Neural progenitor cell (in vitro differentiated cells): ENCODE data around the gene MAP4K5. TPM values are rescaled to one million over a fixed set of nuclear protein-coding genes. Genes with fewer than 3 reads are reported as not detected.

Experiments
- DNase-seq: peaks from one replicate; pipeline ENCODE4 v3.0.0-alpha.2; 2016; ENCODE audit warnings: low spot score
- H2AFZ ChIP-seq: fragments of 200-600 bp; sonication (generic); replicated peaks from 2 replicates; pipeline ENCODE4 v1.6.1; 2016; ENCODE audit warnings: antibody characterized with exemption
- H3F3A ChIP-seq: fragments of 200-600 bp; sonication (generic); 2 replicates; pipeline ENCODE4 v1.6.1; 2016; ENCODE audit warnings: antibody characterized with exemption, low read depth
- H3K27ac ChIP-seq: fragments of 200-600 bp; sonication (generic); 2 replicates; pipeline ENCODE4 v1.5.1; 2016; ENCODE audit warnings: mild to moderate bottlenecking
- H3K27me3 ChIP-seq: fragments of 200-600 bp; sonication (generic); 2 replicates; pipeline ENCODE4 v1.6.1; 2016; ENCODE audit warnings: mild to moderate bottlenecking, moderate library complexity
- H3K36me3 ChIP-seq: fragments of 200-600 bp; sonication (generic); 2 replicates; pipeline ENCODE4 v1.5.1; 2016
- H3K4me1 ChIP-seq: fragments of 200-600 bp; sonication (generic); 2 replicates; pipeline ENCODE4 v1.6.1; 2016; ENCODE audit warnings: mixed run types
- H3K4me2 ChIP-seq: fragments of 200-600 bp; sonication (generic); 2 replicates; pipeline ENCODE4 v1.6.1; 2016
- H3K4me3 ChIP-seq: fragments of 200-600 bp; sonication (generic); 2 replicates; pipeline ENCODE4 v1.5.1; 2016
- H3K79me2 ChIP-seq: fragments of 200-600 bp; sonication (generic); 2 replicates; pipeline ENCODE4 v1.6.1; 2016; ENCODE audit warnings: low read depth
- H3K9ac ChIP-seq: fragments of 200-600 bp; sonication (generic); 2 replicates; pipeline ENCODE4 v1.6.1; 2016
- H3K9me3 ChIP-seq: fragments of 200-600 bp; sonication (generic); 2 replicates; pipeline ENCODE4 v1.5.1; 2016; ENCODE audit warnings: low read depth
- H4K20me1 ChIP-seq: fragments of 200-600 bp; sonication (generic); 2 replicates; pipeline ENCODE4 v1.6.1; 2016; ENCODE audit warnings: low read depth
- H3K27ac Mint-ChIP-seq: 3 replicates; pipeline ENCODE4 v1.8.0; 2021; ENCODE audit warnings: mixed read lengths
- H3K27me3 Mint-ChIP-seq: 2 replicates; pipeline ENCODE4 v1.8.0; 2022; ENCODE audit warnings: low read depth, mild to moderate bottlenecking, inconsistent platforms, moderate library complexity, mixed read lengths; ENCODE audit not compliant: insufficient read depth
- H3K36me3 Mint-ChIP-seq: 3 replicates; pipeline ENCODE4 v1.8.0; 2021; ENCODE audit warnings: mixed read lengths
- H3K4me1 Mint-ChIP-seq: 3 replicates; pipeline ENCODE4 v1.8.0; 2021; ENCODE audit warnings: mixed read lengths
- H3K4me3 Mint-ChIP-seq: 3 replicates; pipeline ENCODE4 v1.8.0; 2021; ENCODE audit warnings: mild to moderate bottlenecking, moderate library complexity, mixed read lengths
- H3K9me3 Mint-ChIP-seq: 3 replicates; pipeline ENCODE4 v1.8.0; 2020; ENCODE audit warnings: mixed read lengths
- CTCF ChIP-seq: fragments of 200-600 bp; sonication (generic); IDR thresholded peaks from 2 replicates; pipeline ENCODE4 v1.5.1; 2017; ENCODE audit warnings: antibody characterized with exemption, mild to moderate bottlenecking
- EZH2 ChIP-seq: fragments of 200-600 bp; sonication (generic); IDR thresholded peaks from 2 replicates; pipeline ENCODE4 v1.6.1; 2017; ENCODE audit warnings: antibody characterized with exemption, mild to moderate bottlenecking, moderate library complexity
- EZH2phosphoT487 ChIP-seq: fragments of 200-600 bp; sonication (generic); IDR thresholded peaks from 2 replicates; pipeline ENCODE4 v1.6.1; 2017; ENCODE audit warnings: antibody characterized with exemption
- total RNA-seq: library from RNA; depleted of rRNA; stranded (reverse); fragments of >200 nt; gene quantifications from 2 replicates; pipeline ENCODE4 v1.2.3, GENCODE V29; 2015; ENCODE audit warnings: low replicate concordance

Gene MAP4K5
- total RNA-seq, 1 donor from 2014 or later = 114 TPM

GRCh38 chr14:50533806-50534205 is 1.4 kb upstream of the MAP4K5 start:
- Histone ChIP-seq H3K4me2 (no peak overlapping the region), H3K36me3 (no peaks in the 10 kb centered on the region), H3F3A (peaks cover 6% of the 10 kb centered on the region), H3K9me3 (no peaks in the 10 kb centered on the region), H3K4me3 (no peak overlapping the region), H3K79me2 (peaks cover 35% of the 10 kb centered on the region), H2AFZ (no peak overlapping the region), H4K20me1 (peaks cover 26% of the 10 kb centered on the region), H3K27me3 (peaks cover 10% of the 10 kb centered on the region), H3K9ac (no peak overlapping the region), H3K27ac (no peak overlapping the region), H3K4me1 (peaks cover 19% of the 10 kb centered on the region)
- Mint-ChIP-seq H3K36me3 (peaks cover 7% of the 10 kb centered on the region), H3K4me3 (no peak overlapping the region), H3K27ac (no peak overlapping the region), H3K9me3 (peaks cover 20% of the 10 kb centered on the region), H3K27me3 (peaks cover 9% of the 10 kb centered on the region), H3K4me1 (peaks cover 25% of the 10 kb centered on the region)
- DNase-seq = no peak
- TF ChIP-seq CTCF = no peak
- no peak for TF ChIP-seq EZH2phosphoT487
- no peak for TF ChIP-seq EZH2

- Mint-ChIP-seq H3K27ac (peak overlapping the region; percentile 51), H3K27me3 (peaks cover 9% of the 10 kb centered on the region), H3K4me3 (peak overlapping the region; percentile 88), H3K9me3 (peaks cover 20% of the 10 kb centered on the region), H3K36me3 (peaks cover 7% of the 10 kb centered on the region), H3K4me1 (peaks cover 26% of the 10 kb centered on the region)
- peaks cover 6% of the 10 kb centered on the region for H3F3A ChIP-seq
- peaks cover 19% of the 10 kb centered on the region for H3K4me1 ChIP-seq
- peak overlapping the region; percentile 96 for H2AFZ ChIP-seq
- H3K9me3 ChIP-seq = no peaks in the 10 kb centered on the region
- H3K79me2 ChIP-seq = peaks cover 40% of the 10 kb centered on the region
- peak overlapping the region; percentile 91 for H3K4me2 ChIP-seq
- H3K27ac ChIP-seq = no peak overlapping the region
- H3K4me3 ChIP-seq = peak overlapping the region; percentile 91
- H3K27me3 ChIP-seq = peaks cover 10% of the 10 kb centered on the region
- no peak for DNase-seq
- TF ChIP-seq EZH2 (no peak), CTCF (no peak), EZH2phosphoT487 (no peak)
- peaks cover 32% of the 10 kb centered on the region for H4K20me1 ChIP-seq
- H3K36me3 ChIP-seq = no peaks in the 10 kb centered on the region
- H3K9ac ChIP-seq = no peak overlapping the region
Observed at GRCh38 chr14:50533241-50533705, 904 bp upstream of the MAP4K5 start.

- Histone ChIP-seq H3K27ac (peak overlapping the region; percentile 86), H3K79me2 (peaks cover 55% of the 10 kb centered on the region), H3F3A (peaks cover 6% of the 10 kb centered on the region), H4K20me1 (peaks cover 45% of the 10 kb centered on the region), H3K4me3 (peak overlapping the region; percentile 91), H3K4me1 (peaks cover 19% of the 10 kb centered on the region), H3K9ac (peak overlapping the region; percentile 90), H3K27me3 (peaks cover 10% of the 10 kb centered on the region), H3K9me3 (no peaks in the 10 kb centered on the region), H2AFZ (peak overlapping the region; percentile 96), H3K4me2 (peak overlapping the region; percentile 91), H3K36me3 (no peaks in the 10 kb centered on the region)
- H3K4me1 Mint-ChIP-seq = peaks cover 26% of the 10 kb centered on the region
- peak overlapping the region; percentile 98 for H3K27ac Mint-ChIP-seq
- peaks cover 10% of the 10 kb centered on the region for H3K36me3 Mint-ChIP-seq
- peaks cover 9% of the 10 kb centered on the region for H3K27me3 Mint-ChIP-seq
- peak; percentile 79 for DNase-seq
- no peak for TF ChIP-seq EZH2phosphoT487
- peaks cover 6% of the 10 kb centered on the region for H3K9me3 Mint-ChIP-seq
- peak overlapping the region; percentile 97 for H3K4me3 Mint-ChIP-seq
Observed at GRCh38 chr14:50531595-50532501, 521 bp downstream of the MAP4K5 start.
